NCI-H2081 treated with DMSO at 0.1 percent for 48 hours (cell line): ENCODE results near the gene LCE1F.

Experiments used
- DNase-seq: peaks from one replicate; lab custom pipeline; 2025; lab: John Stamatoyannopoulos, UW

The LCE1F gene, protein sequence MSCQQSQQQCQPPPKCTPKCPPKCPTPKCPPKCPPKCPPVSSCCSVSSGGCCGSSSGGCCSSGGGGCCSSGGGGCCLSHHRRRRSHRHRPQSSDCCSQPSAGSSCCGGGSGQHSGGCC

DNA sequence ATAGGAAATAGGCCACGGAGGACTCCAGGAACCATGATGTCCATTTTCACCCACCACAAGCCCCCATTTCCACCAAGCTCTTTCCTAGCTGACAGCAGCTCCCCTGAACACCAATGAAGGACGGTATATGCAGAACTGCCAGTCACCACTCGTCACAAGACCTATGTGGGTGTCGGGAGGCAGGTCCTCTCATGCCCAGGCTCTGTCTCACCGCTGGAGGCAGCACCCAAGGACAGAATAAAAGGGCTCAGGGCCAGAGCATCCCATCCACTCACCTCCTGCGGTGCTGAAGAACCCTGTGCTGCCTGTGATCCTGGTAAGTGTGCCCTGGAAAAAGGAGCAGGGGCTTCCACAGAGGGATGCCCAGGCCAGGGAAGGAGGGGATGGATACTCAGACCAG is at the start of gene LCE1F:
LCE1F (plus strand) TSS at position 266 of the 400 bp plus-strand sequence. CDS start 1,232 bp downstream, outside the sequence.
- no peak for DNase-seq

DNA sequence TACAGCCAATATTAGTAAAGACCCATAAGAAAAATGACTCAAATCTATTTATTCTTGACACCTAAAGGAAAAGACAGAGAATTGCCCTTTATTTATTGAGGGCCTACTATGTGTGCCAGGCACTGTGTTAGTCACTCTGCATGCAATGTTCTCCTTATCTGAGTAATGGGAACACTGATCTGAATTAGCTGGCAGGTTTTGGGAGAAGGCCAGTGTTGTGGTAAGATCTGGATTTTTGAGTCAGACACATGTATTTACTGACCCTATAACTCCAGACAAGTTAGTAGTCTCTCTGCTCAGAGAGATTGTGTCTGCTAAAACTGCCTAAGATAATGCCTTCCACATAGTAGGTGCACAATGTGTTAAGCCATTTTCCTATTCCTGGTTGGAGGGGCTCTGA is 49.7 kb upstream of the LCE1F start:
- no peak for DNase-seq

DNA sequence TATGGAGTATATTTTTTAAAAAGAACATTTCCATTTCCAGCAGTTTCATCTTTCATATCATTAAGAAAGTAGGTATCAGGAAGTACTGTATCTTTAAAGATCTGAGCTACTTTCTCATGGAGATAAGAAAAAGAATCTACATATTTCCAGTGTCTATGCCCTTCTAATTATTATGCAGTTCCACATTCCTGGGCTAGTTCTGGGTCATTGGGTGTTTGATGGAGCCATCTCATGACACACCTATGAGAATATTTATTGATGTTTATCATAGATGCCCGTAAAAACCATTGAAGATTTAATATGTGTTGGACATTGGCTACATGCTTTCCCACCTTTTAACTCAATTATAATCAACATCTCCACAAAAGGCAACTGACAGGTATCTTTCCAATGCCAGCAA is 46.0 kb upstream of the LCE1F start:
- no peak for DNase-seq

DNA sequence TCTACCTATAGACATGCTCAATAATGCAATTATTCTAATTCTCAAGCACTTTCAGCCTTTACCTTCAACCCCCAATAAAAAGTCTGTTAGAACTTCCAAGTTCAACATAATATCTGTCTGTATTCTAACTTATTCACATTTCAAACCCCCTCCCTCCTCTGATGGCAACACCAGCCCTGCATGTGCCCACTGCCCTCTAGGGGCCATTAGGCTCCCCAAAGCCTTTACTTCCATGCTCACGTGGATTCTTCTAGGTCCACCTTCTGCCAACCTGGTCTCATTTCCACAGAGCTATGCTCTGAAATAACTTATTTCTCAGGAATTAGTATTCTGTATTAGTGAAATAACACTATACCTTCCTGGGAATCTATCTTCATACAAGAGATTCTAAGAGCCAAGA is 39.3 kb upstream of the LCE1F start:
- no peak for DNase-seq

DNA sequence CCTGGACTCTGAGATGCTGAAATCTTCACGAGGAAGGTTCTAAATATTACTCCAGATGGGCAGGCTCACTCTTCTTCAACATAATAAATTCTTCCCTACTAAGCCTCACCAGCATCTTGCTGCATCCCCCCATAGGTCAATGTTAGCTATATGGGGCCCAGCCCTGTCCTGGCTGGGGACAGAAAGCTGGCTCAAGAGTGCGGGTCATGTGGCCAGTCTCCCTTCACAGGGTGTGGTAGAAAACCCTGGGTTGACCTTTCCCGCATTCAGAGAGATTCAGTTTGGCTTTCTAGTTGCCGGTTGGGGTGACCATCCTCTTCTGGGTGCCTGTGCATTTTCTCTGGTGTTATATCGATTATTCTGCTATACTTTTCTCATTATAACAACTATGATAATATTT is 36.9 kb upstream of the LCE1F start:
- DNase-seq = no peak

DNA sequence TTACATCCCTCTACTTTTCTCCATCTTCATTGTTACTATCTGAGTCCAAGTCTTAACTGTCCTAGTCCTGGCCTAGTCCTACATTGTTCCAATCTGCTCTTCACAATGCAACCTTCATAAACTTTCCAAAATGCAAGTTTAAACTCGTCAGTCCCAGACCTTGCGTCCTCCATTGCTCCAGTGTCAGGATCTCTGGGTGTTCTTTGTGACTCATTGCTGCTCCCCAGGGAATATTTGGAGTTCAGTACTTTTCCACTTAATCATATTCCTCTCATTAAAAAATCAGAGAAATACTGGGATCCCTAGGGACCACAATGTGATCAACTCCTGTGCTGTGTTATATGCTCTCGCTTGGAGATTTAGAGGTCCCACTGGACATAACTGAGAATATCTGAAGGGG is 35.1 kb upstream of the LCE1F start:
- no peak for DNase-seq

DNA sequence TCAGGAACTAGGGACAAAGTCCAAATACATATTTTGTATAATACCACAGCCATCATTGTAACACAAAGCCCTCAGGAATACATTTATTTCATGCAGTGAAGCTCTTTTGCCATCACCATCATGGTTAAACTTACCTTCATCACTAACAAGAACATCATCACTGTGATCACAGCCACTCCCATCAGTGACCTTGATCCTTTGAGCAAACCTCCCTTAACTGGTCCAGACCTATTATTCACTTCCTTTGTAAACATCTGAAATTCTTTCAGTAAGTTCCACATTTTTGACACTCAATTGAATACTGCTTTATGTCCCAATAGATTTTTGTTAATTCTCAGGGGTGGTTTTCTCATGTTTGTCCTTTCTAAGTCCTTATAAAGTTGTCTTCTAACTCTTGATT is 33.3 kb upstream of the LCE1F start:
- DNase-seq = no peak

DNA sequence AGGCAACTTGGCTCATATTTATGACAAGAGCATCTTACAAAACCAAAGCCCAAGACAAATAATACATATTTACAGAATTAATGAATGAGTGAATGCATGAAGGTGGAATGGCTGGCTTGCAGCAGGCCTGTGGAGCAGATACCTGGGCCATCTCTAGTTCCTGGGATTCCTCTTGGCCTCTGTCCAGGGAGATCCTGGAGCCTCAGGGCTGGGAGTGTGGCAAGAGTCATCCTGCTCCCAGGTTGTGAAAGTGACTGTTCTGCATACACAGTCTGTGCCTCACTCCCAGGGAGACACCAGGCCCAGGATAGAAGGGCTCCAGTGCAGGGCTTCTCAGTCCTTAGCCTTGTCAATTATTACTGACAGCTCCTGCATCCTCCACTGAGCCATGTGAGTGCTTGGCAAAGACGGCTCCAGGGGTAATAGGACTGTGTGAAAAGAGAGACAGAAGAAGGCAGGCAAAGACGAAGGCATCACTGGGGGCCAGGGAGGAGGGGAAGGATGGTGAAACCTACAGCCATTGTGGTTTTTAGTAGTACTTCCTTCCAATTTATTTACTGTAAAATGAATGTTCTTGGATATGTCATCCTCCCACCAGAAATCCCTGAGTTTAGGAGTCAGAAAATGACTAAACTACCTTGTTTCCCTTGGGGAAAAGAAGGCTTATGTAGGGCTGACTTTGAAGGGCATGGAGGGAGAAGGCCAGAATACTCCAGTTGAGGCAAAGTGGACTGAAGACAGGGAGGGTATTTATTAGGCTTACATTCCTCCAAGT is 31.4 kb upstream of the LCE1F start:
- no peak for DNase-seq

DNA sequence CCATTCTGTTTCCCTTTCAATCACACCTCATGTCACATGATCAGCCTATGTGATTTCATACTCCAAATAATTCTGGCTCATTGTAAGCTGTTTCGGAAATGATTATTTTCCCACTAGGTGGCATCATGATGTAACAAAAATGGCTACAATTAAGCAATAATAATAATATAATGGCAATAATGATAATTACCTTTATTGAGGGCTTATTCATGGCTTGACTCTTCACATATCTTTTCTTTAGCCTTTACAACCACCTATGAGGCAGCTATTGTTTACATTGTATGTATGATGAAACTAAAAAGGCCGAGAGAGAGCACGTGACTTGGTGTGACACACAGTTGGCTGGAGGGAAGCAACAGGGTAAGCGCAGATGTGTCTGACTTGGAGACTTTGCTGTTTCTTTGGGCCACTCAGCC is 29.6 kb upstream of the LCE1F start:
- DNase-seq = no peak

DNA sequence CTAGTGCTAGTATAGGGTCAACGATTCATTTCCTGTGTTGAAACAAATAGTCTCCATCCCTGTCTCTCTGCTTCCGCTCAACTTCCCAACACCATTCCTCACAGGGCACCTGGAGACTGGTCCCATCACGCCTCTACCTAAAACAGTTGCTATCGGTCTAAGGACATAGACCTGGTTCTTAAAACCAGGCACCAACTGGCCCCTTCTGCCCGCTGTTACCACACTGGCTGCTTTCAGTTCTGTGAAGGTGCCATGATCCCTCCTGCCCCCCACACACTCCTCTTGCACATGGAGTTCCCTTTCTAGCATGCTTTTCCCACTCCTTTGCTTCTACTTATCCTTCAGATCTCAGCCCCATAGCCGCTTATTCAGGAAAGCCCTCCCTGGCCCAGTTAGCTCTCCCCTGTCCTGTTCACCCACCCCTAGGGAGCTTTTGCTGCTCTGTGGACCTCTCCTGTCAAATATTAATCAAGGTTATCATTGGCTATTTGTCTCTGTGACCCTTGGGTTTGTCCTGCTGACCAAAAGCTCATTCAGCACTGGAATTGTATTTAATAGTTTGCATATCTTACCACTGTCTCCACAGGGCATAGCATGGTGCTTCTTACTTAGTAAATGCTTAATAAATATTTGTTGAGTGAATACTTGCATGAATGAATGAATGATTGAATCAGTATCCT is 29.0 kb upstream of the LCE1F start:
- no peak for DNase-seq

DNA sequence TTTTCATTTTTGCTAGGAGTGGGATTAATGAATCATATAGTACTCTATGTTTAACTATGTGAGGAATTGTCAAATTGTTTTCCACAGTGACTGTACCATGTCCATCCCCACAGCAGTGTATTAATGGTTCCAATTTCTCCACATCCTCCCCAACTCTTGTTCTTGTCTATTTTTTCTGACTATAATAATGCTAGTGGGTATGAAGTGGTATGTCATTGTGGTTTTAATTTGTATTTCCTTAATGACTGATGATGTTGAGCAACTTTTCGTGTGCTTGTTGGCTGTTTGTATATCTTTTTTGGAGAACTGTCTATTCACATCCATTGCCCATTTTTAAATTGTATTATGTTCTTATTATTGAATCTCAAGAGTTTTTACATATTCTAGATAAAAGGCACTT is 27.1 kb upstream of the LCE1F start:
- DNase-seq = no peak

DNA sequence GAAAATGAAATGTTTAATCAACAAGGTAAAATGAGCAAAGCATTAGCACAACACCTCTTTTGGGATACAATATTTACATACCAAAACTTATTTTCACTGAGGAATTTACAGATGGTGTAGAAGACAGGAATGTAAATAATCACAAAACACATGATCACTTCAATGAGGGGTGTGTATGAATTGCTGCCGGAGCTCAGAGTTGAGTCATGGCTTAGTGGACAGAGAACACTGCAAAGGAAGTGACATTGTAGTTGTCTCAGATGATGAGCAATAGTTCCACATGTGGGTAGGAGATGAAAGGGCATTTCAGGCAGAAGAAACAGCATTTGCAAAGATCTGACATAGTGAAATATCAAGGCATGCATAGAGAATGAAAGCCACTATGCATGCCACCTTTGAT is 22.7 kb upstream of the LCE1F start:
- no peak for DNase-seq

DNA sequence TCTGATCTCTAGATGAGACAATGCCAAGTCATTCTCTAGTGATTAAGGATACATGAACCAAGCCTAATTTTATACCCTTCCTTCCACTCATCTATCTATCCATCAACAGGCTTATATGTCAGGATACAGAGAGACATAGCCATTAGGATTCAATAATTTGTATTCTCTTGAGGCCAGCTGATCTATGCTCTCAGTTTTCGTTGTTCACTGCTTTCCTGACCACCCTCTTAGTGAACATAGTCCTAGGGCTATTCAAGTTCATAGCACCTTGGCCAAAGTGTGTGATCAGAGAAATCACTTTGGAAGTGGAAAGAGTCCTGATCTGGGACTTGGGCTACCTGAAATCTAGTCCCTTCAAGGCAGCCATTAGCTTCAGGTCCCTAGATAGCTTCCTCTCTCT is 21.4 kb upstream of the LCE1F start:
- no peak for DNase-seq

DNA sequence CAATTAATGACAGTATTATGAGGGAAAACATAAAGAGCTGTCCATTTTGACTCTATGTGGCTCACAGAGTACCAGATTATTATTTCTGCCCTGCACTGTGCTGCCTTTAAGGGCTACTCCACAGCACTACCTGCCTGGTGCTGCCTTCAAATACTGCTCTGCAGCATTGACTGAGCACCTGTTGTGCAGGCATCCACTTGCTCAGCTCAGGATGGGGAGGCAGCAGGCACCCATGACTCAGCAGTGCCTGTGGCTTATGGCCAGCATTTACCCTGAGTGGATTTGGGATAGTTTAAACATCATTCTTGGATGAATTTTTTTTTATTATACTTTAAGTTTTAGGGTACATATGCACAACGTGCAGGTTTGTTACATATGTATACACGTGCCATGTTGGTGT is 18.1 kb upstream of the LCE1F start:
- DNase-seq = no peak

DNA sequence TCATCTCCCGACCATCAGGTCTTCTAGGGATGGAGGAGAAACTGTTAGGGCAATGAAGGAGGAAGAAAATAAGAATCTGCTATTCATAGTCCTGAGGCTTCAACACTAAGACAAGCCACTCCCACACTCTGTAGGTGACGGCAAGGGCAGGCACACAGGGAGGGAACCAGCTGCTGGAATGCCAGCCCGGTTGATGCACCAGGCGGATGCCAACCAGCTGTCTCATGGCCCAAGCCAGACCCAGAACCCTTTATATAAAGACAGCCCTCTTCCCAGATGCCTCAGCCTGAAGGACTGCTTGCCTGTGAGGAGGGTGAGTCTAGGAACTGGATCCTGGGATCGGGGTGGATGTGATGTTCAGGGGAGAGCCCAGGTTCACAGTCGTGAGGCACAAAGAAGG is 17.2 kb upstream of the LCE1F start, which contains the start of gene KPRP:
KPRP (plus strand) TSS at position 279 of the 400 bp plus-strand sequence. CDS start 1,564 bp downstream, outside the sequence.
- no peak for DNase-seq

DNA sequence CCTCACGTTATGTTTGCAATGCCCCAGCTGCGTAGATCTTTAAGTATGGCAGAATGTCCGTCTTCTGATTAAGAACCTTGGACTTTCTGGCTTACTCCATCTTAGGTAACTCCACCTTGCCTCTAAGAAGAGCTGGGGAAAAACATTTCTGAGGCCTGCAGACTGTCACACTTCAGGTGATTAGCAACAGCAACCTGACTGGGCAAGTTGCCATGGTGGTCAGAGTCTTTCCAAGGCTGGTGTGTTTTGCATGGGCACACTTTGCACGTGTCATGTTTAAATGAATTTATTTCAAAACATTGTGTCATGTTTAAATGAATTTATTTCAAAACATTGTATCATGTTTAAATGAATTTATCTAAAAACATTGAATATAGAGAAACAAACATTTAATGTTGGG is 16.3 kb upstream of the LCE1F start:
- no peak for DNase-seq

DNA sequence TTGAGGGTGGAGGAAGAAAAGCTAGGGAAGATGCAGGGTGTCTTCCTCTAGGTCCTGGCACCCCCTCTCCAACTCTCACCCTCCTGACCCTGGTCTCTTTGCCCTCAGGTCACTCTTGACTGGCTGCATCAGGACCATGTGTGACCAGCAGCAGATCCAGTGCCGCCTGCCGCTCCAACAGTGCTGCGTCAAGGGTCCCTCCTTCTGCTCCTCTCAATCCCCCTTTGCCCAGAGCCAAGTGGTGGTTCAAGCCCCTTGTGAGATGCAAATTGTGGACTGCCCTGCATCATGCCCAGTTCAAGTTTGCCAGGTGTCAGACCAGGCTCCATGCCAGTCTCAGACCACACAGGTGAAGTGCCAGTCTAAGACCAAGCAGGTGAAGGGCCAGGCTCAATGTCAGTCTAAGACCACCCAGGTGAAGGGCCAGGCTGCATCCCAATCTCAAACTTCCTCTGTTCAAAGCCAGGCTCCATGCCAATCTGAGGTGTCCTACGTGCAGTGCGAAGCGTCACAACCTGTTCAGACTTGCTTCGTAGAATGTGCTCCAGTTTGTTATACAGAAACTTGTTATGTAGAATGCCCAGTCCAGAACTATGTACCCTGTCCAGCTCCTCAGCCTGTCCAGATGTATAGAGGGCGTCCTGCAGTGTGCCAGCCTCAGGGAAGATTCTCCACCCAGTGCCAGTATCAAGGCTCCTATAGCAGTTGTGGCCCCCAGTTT is 15.3 kb upstream of the LCE1F start:
- DNase-seq = no peak

DNA sequence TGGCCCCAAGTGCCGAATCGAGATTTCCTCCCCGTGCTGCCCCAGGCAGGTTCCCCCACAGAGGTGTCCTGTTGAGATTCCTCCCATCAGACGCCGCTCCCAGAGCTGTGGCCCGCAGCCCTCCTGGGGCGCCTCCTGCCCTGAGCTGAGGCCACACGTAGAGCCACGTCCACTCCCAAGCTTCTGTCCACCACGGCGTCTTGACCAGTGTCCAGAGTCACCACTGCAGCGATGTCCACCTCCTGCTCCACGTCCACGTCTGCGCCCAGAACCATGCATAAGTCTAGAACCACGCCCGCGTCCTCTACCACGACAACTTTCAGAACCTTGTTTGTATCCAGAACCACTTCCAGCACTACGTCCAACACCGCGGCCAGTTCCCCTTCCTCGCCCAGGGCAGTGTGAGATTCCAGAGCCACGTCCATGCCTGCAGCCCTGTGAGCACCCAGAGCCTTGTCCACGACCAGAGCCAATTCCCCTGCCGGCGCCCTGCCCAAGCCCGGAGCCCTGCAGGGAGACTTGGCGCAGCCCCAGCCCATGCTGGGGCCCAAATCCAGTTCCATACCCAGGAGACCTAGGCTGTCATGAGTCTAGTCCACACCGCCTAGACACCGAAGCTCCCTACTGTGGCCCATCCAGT is 14.3 kb upstream of the LCE1F start:
- DNase-seq = no peak

DNA sequence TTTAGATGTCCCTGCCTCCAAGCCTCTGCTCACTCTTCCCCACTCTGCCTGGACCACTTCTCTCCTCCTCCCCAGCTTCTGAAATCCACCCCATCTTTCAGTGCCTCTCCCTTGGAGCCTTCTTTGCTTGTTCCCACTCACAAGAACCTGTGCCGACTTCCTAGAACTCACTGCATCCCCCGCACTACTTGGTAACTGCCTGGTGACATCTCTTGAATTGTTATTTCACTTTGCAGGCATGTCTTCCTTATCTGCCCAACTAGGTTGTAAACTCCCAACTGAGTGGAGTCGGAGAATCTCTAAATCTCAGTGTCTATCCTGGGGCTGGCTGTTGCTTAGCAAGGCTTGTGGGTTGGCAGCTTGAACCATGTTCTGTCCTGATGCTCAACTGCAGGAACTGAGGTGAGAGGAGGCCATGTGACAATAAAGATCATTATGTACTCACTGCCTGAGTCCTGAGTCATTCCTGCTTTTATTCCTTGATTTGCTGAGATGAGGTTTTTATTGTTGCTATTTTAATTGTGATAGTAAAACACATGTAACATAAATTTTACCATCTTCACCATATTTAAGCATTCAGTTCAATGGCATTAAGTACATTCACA is 13.2 kb upstream of the LCE1F start:
- DNase-seq = no peak

DNA sequence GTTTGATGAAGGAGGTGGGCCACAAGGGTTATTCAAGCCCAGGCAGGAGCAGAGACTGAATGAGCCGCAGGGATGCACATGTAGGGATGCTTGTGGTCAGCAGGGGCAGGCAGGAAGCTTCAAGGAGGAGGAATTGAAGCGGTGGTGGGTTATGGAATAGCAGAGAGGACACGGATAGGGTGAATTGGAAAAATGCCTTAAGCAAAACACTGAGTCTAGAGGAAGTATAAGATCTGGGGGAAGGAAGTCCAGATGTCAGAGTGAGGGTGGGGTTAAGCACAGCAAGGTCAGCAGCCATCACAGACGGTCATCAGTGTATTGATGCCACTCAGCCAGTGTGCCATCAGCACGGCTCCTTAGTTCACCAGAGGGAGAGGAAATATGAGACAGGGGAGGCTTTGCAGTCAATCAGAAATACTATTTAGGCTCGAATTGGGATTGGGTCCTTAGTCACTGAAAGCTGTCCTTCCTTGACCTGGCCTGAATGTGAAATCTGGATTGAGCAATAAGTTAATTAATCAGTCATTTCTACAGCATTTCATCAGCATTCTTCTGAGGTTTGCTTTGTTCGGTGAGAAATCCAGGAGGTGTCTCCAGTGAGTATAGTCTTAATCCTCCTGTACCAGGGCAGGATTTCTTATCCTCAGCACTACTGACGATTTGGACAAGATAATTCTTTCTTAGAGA is 6.0 kb upstream of the LCE1F start:
- no peak for DNase-seq

DNA sequence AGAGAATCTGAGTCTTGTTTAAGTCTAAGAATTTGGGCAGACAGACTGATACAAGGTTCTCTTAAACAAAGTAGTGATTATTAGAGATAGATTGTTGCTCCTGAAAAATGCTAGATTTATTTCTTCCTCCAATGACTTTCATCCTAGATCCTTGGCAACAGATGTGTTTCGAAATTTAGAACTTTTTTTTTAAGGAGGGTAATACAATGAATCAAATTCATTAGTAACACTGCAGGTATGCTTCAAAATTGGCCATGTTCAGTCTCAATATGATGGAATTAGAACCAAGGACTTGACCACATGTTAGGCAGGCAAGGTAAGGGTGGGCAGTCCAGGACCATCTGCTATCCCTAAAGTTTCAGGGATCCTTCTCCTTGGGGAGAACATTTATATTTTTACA is 4.5 kb upstream of the LCE1F start:
- DNase-seq = no peak
